Esophagus (tissue), 2 donors: ENCODE measurements around the gene MTHFD2. TPM values are rescaled to one million over a fixed set of nuclear protein-coding genes. Genes with fewer than 3 reads are reported as not detected.
A peak's percentile ranks its signal among the peaks of the same experiment; 100 is the strongest.

ENCODE experiments used
- H3K27ac ChIP-seq, 2 donors: one replicate each; pipeline ENCODE4 v1.5.1; 2013; ENCODE audit warnings: low read depth in 2 of 2, mild to moderate bottlenecking in 2 of 2, inconsistent platforms in 1 of 2, low read length in 1 of 2, moderate library complexity in 1 of 2
- H3K27me3 ChIP-seq, 2 donors: one replicate each; pipeline ENCODE4 v1.6.1; 2013; ENCODE audit warnings: low read length in 2 of 2, control low read depth in 1 of 2, mild to moderate bottlenecking in 1 of 2; ENCODE audit not compliant: insufficient read depth in 2 of 2, control insufficient read depth in 1 of 2
- H3K36me3 ChIP-seq, 2 donors: one replicate each; pipeline ENCODE4 v1.6.1; 2013; ENCODE audit warnings: low read length in 1 of 2; ENCODE audit not compliant: control insufficient read depth in 2 of 2, insufficient read depth in 2 of 2
- H3K4me1 ChIP-seq, 2 donors: one replicate each; pipeline ENCODE4 v1.6.1; 2013; ENCODE audit warnings: low read length in 1 of 2; ENCODE audit not compliant: control insufficient read depth in 2 of 2, insufficient read depth in 2 of 2
- H3K4me3 ChIP-seq, 2 donors: one replicate each; pipeline ENCODE4 v1.5.1; 2013; ENCODE audit warnings: low read length in 2 of 2, mild to moderate bottlenecking in 2 of 2, low read depth in 1 of 2, moderate library complexity in 1 of 2
- H3K9me3 ChIP-seq, 2 donors: one replicate each; pipeline ENCODE4 v1.6.1; 2013; ENCODE audit warnings: mild to moderate bottlenecking in 2 of 2, low read depth in 1 of 2, low read length in 1 of 2, moderate library complexity in 1 of 2; ENCODE audit not compliant: control insufficient read depth in 2 of 2, insufficient read depth in 1 of 2
- WGBS, 2 donors: extraction: QIAGEN DNeasy Blood & Tissue Kit; methylation state at CpG; one replicate each; pipeline ENCODE4 v1.1.7; 2013; 5-methylcytosine and 5-hydroxymethylcytosine counted together
- polyA plus RNA-seq, 2 donors: library from polyadenylated mRNA; stranded (reverse); fragments of 200-250 nt; gene quantifications; one replicate each; pipeline ENCODE4 v1.2.3, GENCODE V29; 2013
- donor health status: healthy with polysubstance abuse.
- donor health status: Bipolar disorder and iron deficiency.

The MTHFD2 gene
- polyA plus RNA-seq, 2 donors = 11.1 to 35.4 TPM

GRCh38 chr2:74191596-74192380 is 6.6 kb upstream of the MTHFD2 start:
- Histone ChIP-seq H3K36me3 (no peaks in the 10 kb centered on the region), H3K27me3 (no peaks in the 10 kb centered on the region), H3K9me3 (no peaks in the 10 kb centered on the region), H3K27ac (no peak overlapping the region), H3K4me1 (peaks cover 0 to 3% of the 10 kb centered on the region in 2 donors), H3K4me3 (no peak overlapping the region)
- 69 to 73% methylated on average over 6 of the region's 6 CpGs for WGBS, 2 donors

GRCh38 chr2:74194799-74195198 is 3.6 kb upstream of the MTHFD2 start:
- Histone ChIP-seq H3K27ac (no peak overlapping the region), H3K4me1 (peaks cover 0 to under 1% of the 10 kb centered on the region in 2 donors), H3K27me3 (no peaks in the 10 kb centered on the region), H3K9me3 (no peaks in the 10 kb centered on the region), H3K4me3 (no peak overlapping the region), H3K36me3 (no peaks in the 10 kb centered on the region)
- 86 to 95% methylated on average over 1 of the region's 1 CpG for WGBS, 2 donors

- Histone ChIP-seq H3K36me3 (no peaks in the 10 kb centered on the region), H3K4me3 (no peak overlapping the region), H3K4me1 (peaks cover 0 to 3% of the 10 kb centered on the region in 2 donors), H3K27me3 (no peaks in the 10 kb centered on the region), H3K9me3 (no peaks in the 10 kb centered on the region), H3K27ac (no peak overlapping the region)
- 78 to 80% methylated on average over 4 of the region's 4 CpGs for WGBS, 2 donors
Observed at GRCh38 chr2:74197049-74197448, 1.4 kb upstream of the MTHFD2 start.

GRCh38 chr2:74198023-74198460 is 373 bp upstream of the MTHFD2 start:
- Histone ChIP-seq H3K27me3 (no peaks in the 10 kb centered on the region), H3K4me1 (peaks cover 0 to 3% of the 10 kb centered on the region in 2 donors), H3K9me3 (no peaks in the 10 kb centered on the region), H3K4me3 (peak overlapping the region; percentile 90 to 91), H3K36me3 (no peaks in the 10 kb centered on the region), H3K27ac (peak overlapping the region; percentile 92 to 96)
- whole genome bisulfite sequencing, 2 donors = 35 to 37% methylated on average over 18 of the region's 18 CpGs

- peaks cover 0 to 3% of the 10 kb centered on the region in 2 donors for H3K4me1 ChIP-seq
- 4 to 7% methylated on average over 20 of the region's 20 CpGs for WGBS, 2 donors
- no peaks in the 10 kb centered on the region for H3K27me3 ChIP-seq
- H3K9me3 ChIP-seq = no peaks in the 10 kb centered on the region
- peak overlapping the region; percentile 92 to 96 for H3K27ac ChIP-seq
- H3K4me3 ChIP-seq = peak overlapping the region; percentile 90 to 91
- no peaks in the 10 kb centered on the region for H3K36me3 ChIP-seq
Observed at GRCh38 chr2:74199275-74199701, 873 bp downstream of the MTHFD2 start.

GRCh38 chr2:74199871-74200305 is 1.5 kb downstream of the MTHFD2 start:
- H3K27ac ChIP-seq = peak overlapping the region in 1 of 2 donors; percentile 8
- H3K4me3 ChIP-seq = peak overlapping the region in 1 of 2 donors; percentile 91
- H3K9me3 ChIP-seq = no peaks in the 10 kb centered on the region
- H3K36me3 ChIP-seq = no peaks in the 10 kb centered on the region
- H3K4me1 ChIP-seq = peaks cover 0 to 3% of the 10 kb centered on the region in 2 donors
- 42 to 53% methylated on average over 8 of the region's 8 CpGs for WGBS, 2 donors
- no peaks in the 10 kb centered on the region for H3K27me3 ChIP-seq

GRCh38 chr2:74201196-74201595 is 2.8 kb downstream of the MTHFD2 start:
- Histone ChIP-seq H3K4me3 (no peak overlapping the region), H3K4me1 (peaks cover 0 to 5% of the 10 kb centered on the region in 2 donors), H3K27ac (peak overlapping the region; percentile 31 to 44), H3K9me3 (no peaks in the 10 kb centered on the region), H3K27me3 (no peaks in the 10 kb centered on the region), H3K36me3 (no peaks in the 10 kb centered on the region)
- WGBS, 2 donors = 64 to 75% methylated on average over 3 of the region's 3 CpGs

GRCh38 chr2:74201596-74201995 is 3.2 kb downstream of the MTHFD2 start:
- H3K27me3 ChIP-seq = no peaks in the 10 kb centered on the region
- H3K4me3 ChIP-seq = no peak overlapping the region
- peaks cover 0 to 7% of the 10 kb centered on the region in 2 donors for H3K4me1 ChIP-seq
- WGBS, 2 donors = 18 to 35% methylated on average over 1 of the region's 1 CpG
- H3K36me3 ChIP-seq = no peaks in the 10 kb centered on the region
- no peaks in the 10 kb centered on the region for H3K9me3 ChIP-seq
- peak overlapping the region; percentile 31 to 44 for H3K27ac ChIP-seq

GRCh38 chr2:74204436-74204835 is 6.0 kb downstream of the MTHFD2 start:
- H3K4me1 ChIP-seq = peaks cover 0 to 7% of the 10 kb centered on the region in 2 donors
- H3K9me3 ChIP-seq = no peaks in the 10 kb centered on the region
- peaks cover 0 to 1% of the 10 kb centered on the region in 2 donors for H3K36me3 ChIP-seq
- H3K27ac ChIP-seq = no peak overlapping the region
- 95 to 96% methylated on average over 3 of the region's 3 CpGs for WGBS, 2 donors
- no peak overlapping the region for H3K4me3 ChIP-seq
- H3K27me3 ChIP-seq = no peaks in the 10 kb centered on the region

- peaks cover 0 to 4% of the 10 kb centered on the region in 2 donors for H3K4me1 ChIP-seq
Observed at GRCh38 chr2:74205113-74205512, 6.7 kb downstream of the MTHFD2 start.

More at GRCh38 chr2:74205113-74205512, 6.7 kb downstream of the MTHFD2 start:
- 73 to 81% methylated on average over 5 of the region's 5 CpGs for WGBS, 2 donors
- H3K27ac ChIP-seq = peak overlapping the region; percentile 4 to 68
- H3K4me3 ChIP-seq = no peak overlapping the region
- no peaks in the 10 kb centered on the region for H3K9me3 ChIP-seq
- H3K27me3 ChIP-seq = no peaks in the 10 kb centered on the region
- H3K36me3 ChIP-seq = peaks cover 0 to 3% of the 10 kb centered on the region in 2 donors
